ENCODE results near the gene SLC35G1. TPM values are rescaled to one million over a fixed set of nuclear protein-coding genes. Genes with fewer than 3 reads are reported as not detected.

Gene SLC35G1
- total RNA-seq, 1 donor from 2014 or later, result 10.7 TPM

DNA sequence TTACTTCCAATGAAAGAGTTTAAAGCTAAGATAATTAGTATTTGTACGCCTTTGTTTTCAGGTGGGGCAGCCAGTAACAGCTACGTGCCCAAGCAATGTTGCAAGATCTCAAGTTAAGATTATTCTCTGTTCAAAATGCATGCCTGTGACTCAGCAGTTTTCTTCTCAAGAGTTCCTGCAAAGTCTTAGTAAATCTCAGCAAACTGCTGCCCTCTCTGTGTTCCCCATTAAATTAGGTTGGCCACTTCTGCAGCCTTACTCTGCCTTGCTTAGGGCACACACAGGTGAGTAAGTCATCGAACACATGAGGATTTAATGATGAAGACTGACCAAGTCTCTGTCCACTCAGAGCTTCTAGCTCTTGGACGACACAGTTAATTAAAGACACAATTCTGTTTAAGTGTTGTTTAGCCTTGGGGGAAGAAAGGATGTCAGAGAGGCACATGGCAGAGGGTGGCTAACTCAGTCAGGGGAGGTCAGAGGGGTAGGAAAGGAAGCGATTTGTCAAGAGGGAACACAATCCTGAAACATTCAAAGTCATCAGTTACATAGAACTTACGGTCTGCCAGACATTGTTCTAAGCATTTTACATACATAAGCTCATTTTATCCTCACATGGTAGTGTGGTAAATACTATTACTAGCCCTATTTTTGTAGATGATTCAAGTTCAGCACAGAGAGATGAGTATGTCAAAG lies 20.2 kb upstream of the SLC35G1 start:
- TF ChIP-seq, protein P1, sequence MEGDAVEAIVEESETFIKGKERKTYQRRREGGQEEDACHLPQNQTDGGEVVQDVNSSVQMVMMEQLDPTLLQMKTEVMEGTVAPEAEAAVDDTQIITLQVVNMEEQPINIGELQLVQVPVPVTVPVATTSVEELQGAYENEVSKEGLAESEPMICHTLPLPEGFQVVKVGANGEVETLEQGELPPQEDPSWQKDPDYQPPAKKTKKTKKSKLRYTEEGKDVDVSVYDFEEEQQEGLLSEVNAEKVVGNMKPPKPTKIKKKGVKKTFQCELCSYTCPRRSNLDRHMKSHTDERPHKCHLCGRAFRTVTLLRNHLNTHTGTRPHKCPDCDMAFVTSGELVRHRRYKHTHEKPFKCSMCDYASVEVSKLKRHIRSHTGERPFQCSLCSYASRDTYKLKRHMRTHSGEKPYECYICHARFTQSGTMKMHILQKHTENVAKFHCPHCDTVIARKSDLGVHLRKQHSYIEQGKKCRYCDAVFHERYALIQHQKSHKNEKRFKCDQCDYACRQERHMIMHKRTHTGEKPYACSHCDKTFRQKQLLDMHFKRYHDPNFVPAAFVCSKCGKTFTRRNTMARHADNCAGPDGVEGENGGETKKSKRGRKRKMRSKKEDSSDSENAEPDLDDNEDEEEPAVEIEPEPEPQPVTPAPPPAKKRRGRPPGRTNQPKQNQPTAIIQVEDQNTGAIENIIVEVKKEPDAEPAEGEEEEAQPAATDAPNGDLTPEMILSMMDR (conservative IDR thresholded peaks at IDR 0.05), result no peak
- Mint-ChIP-seq H3K27me3 (ENCODE audit: low read depth) (no peaks in the 10 kb centered on the region), H3K36me3 (ENCODE audit: low read depth) (no peaks in the 10 kb centered on the region), H3K4me3 (no peak overlapping the region), H3K27ac (ENCODE audit: unreplicated experiment) (no peak overlapping the region), H3K9me3 (no peaks in the 10 kb centered on the region), H3K4me1 (peaks cover 7% of the 10 kb centered on the region)
- no peak for DNase-seq (ENCODE audit: low read depth, low spot score)

DNA sequence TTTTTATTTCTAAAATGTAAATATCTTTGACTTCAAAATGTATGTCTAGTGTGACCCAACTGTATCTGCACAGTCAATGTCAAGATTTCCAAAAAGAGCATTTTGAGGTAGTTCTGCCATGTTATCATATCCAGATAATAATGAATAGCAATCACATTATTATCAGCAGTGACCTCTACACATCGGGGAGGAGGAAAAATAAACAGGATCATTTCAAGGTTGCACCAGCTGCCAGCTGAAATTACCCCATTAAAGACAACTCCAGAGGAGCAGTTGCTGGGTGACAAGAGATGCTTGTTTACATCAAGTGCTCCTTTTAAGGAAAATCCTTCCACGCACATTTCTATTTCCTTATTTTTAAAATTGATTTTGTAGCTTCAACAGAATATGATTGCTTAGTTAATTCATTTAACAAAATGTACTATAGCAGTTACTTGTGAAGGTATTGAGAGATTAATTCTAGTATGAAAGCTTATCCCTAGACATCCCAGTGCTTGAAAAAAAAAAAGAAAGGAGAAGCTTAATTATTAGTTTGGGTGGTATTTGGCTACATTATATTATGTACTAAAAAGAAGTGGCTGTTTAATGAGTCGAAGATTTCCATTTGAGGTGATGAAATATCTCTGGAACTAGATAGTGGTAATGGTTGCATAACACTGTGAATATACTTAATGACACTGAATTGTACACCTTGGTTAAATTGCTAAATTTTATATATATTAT lies 19.3 kb upstream of the SLC35G1 start:
- no peaks in the 10 kb centered on the region for H3K27me3 Mint-ChIP-seq (ENCODE audit: low read depth)

DNA sequence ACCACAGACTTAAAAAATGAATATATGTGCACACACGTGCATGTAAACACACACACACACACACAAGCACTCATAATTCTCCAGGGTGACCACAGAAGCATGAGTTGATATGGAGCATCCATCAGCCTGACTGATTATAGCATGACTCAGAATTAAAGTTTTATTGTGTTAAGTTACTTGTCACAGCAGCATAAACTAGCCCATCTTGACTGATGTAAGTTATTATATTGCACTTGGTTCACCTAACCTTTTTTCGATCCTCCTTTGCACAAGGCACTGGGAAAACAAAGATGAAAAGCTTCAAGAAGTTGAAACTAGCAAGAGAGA lies 18.8 kb upstream of the SLC35G1 start:
- Mint-ChIP-seq H3K4me1 (peaks cover 7% of the 10 kb centered on the region), H3K4me3 (no peak overlapping the region), H3K27ac (ENCODE audit: unreplicated experiment) (no peak overlapping the region), H3K36me3 (ENCODE audit: low read depth) (no peaks in the 10 kb centered on the region), H3K27me3 (ENCODE audit: low read depth) (no peaks in the 10 kb centered on the region), H3K9me3 (no peaks in the 10 kb centered on the region)
- TF ChIP-seq, protein P1 (conservative IDR thresholded peaks at IDR 0.05), result no peak
- DNase-seq (ENCODE audit: low read depth, low spot score), result no peak

More for the DNA sequence above, 19.3 kb upstream of the SLC35G1 start:
- TF ChIP-seq, protein P1 (conservative IDR thresholded peaks at IDR 0.05), result no peak
- no peaks in the 10 kb centered on the region for H3K9me3 Mint-ChIP-seq
- no peak overlapping the region for H3K27ac Mint-ChIP-seq (ENCODE audit: unreplicated experiment)
- DNase-seq (ENCODE audit: low read depth, low spot score), result no peak
- H3K4me3 Mint-ChIP-seq, result no peak overlapping the region
- no peaks in the 10 kb centered on the region for H3K36me3 Mint-ChIP-seq (ENCODE audit: low read depth)
- peaks cover 7% of the 10 kb centered on the region for H3K4me1 Mint-ChIP-seq

DNA sequence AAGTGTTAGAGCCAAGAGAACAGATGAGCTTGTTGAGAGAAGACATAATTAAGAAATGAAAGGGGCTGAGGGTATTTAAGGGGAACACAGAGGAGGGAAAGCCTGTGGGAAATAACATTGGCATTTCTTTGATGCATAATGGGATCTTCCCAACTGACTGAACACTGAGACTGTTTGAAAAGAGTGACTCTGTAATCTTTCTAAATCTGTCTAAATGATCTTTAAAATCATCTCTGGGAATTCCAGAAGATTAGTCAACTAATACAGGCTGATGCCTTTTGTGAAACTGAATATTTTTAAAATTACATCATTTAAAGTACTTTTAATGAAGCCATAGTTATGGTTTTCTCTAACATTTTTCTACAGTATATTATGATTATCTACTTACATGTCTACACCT lies 17.4 kb upstream of the SLC35G1 start:
- Mint-ChIP-seq H3K27ac (ENCODE audit: unreplicated experiment) (no peak overlapping the region), H3K9me3 (no peaks in the 10 kb centered on the region), H3K4me3 (no peak overlapping the region), H3K4me1 (peaks cover 7% of the 10 kb centered on the region), H3K36me3 (ENCODE audit: low read depth) (no peaks in the 10 kb centered on the region), H3K27me3 (ENCODE audit: low read depth) (no peaks in the 10 kb centered on the region)
- TF ChIP-seq, protein P1 (conservative IDR thresholded peaks at IDR 0.05), result no peak
- DNase-seq (ENCODE audit: low read depth, low spot score), result no peak

DNA sequence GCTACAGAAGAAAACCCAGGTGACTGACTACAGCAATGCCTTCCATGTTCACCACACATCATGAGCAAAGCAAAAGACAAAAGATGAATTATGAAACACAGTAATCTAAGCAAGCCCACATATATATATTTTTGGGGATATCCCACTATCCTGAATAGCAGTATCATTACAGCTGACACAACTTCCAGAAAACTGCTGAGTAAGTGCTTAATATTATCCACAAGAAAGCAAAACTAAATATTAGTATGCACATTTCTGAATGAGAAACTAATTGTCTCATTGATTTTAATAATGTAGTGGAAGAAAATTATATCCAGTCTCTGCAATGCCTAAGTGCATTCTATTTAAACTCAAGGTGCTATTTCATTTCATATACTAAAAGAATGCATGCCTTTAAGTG lies 14.5 kb upstream of the SLC35G1 start:
- H3K27ac Mint-ChIP-seq (ENCODE audit: unreplicated experiment), result no peak overlapping the region
- H3K4me1 Mint-ChIP-seq, result no peaks in the 10 kb centered on the region
- peaks cover 2% of the 10 kb centered on the region for H3K9me3 Mint-ChIP-seq
- H3K36me3 Mint-ChIP-seq (ENCODE audit: low read depth), result peaks cover 2% of the 10 kb centered on the region
- H3K27me3 Mint-ChIP-seq (ENCODE audit: low read depth), result no peaks in the 10 kb centered on the region
- H3K4me3 Mint-ChIP-seq, result no peak overlapping the region
- TF ChIP-seq, protein P1 (conservative IDR thresholded peaks at IDR 0.05), result no peak
- no peak for DNase-seq (ENCODE audit: low read depth, low spot score)
